Bronchial epithelial cell (primary cell): ENCODE data around the gene MPZL1. TPM values are rescaled to one million over a fixed set of nuclear protein-coding genes. Genes with fewer than 3 reads are reported as not detected.
A peak's percentile ranks its signal among the peaks of the same experiment; 100 is the strongest.

Experiments
- DNase-seq: peaks from one replicate; pipeline ENCODE4 v3.0.0-alpha.2; 2010; ENCODE audit warnings: low read depth
- FAIRE-seq: peaks from 2 replicates; lab custom pipeline; 2011; peaks lifted over from hg19 to GRCh38; lab: Jason Lieb, UNC
- H3K27me3 ChIP-seq: 2 replicates; pipeline ENCODE4 v1.5.1; 2011; ENCODE audit warnings: low read length; ENCODE audit not compliant: control insufficient read depth, insufficient read depth
- H3K36me3 ChIP-seq: 2 replicates; pipeline ENCODE4 v1.5.1; 2011; ENCODE audit warnings: low read length; ENCODE audit not compliant: control insufficient read depth, insufficient read depth
- H3K4me3 ChIP-seq: 2 replicates; pipeline ENCODE4 v1.5.1; 2011; ENCODE audit warnings: mild to moderate bottlenecking, low read depth, low read length, control low read depth
- total RNA-seq: library from RNA; depleted of rRNA; stranded (reverse); fragments of >200 nt; gene quantifications from 2 replicates; pipeline ENCODE4 v1.2.1, GENCODE V29; 2014
- TF ChIP-seq, protein P1 (sequence below): IDR thresholded peaks from 2 replicates; pipeline ENCODE4 v1.5.1; 2011; ENCODE audit warnings: mild to moderate bottlenecking, moderate library complexity, low read length, control low read depth, inconsistent platforms; ENCODE audit not compliant: insufficient read depth, severe bottlenecking

MPZL1 gene
- total RNA-seq, 1 donor from 2014 or later: 95.6 TPM

DNA sequence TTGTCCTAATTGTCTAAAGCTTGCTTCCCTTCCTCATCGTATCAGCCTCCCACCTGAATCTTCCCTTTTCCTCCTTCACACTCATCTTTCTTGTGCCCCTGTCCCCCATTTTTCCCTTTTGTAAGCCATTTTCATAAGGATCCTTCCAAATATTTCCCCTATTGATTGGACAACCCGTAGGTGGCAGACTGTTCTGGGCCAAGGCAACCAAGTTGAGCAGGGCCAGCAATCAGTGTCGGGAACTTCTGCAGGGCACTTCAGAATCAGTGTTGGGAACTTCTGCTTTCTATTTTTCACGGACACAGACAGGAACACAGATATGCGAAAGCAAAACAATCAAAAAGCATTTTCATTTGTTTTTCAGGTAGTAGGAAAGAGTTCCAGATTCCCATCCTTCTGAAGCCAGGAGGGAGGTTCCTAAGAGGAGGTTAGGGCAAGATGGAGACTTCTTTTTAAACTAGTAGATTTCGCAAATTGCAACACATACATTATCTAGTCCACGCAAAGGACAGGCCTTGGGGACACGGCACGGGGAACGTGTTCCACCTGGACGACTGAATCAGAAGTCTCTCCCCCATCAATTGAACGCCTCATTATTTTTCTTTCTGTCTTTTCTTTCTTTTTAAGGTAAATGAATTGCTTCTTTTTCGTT, 691 bp upstream of the MPZL1 start:
- DNase-seq (peak; percentile 68), FAIRE-seq (no peak)
- H3K4me3 ChIP-seq: peak overlapping the region; percentile 69
- TF ChIP-seq, protein P1, sequence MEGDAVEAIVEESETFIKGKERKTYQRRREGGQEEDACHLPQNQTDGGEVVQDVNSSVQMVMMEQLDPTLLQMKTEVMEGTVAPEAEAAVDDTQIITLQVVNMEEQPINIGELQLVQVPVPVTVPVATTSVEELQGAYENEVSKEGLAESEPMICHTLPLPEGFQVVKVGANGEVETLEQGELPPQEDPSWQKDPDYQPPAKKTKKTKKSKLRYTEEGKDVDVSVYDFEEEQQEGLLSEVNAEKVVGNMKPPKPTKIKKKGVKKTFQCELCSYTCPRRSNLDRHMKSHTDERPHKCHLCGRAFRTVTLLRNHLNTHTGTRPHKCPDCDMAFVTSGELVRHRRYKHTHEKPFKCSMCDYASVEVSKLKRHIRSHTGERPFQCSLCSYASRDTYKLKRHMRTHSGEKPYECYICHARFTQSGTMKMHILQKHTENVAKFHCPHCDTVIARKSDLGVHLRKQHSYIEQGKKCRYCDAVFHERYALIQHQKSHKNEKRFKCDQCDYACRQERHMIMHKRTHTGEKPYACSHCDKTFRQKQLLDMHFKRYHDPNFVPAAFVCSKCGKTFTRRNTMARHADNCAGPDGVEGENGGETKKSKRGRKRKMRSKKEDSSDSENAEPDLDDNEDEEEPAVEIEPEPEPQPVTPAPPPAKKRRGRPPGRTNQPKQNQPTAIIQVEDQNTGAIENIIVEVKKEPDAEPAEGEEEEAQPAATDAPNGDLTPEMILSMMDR: peak; percentile 41
- H3K27me3 ChIP-seq: no peaks in the 10 kb centered on the region
- no peaks in the 10 kb centered on the region for H3K36me3 ChIP-seq

DNA sequence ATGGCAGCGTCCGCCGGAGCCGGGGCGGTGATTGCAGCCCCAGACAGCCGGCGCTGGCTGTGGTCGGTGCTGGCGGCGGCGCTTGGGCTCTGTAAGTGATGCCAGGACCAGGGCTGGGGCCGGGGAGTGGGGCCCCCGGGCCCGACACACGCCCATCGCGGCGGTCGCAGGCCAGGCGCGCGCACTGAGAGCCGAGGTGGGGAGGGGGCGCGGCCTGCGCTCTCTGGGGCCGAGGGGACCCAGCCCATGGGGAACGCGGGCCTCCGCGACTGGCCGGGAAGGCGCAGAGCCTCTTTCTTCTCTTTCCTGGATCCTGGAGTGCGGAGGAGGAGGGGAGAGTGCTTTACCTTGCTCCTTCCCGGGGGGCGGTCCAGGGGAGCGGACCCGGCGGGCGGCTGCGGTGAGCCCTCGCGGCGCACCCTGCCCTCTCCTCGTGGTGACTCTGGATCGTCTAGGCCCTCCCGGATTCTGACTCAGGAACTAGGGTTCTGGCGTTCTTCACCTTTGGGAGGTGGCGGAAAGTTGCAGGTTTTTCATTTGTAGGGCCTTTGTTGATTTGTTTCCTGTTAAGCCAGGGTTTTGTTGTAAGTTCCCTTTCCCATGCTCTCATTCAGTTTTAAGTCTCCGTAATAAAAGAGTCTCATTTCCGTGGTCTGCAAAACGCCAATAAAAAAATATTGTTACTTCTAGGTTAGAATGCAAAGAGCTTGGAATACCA, 529 bp downstream of the MPZL1 start:
- Histone ChIP-seq H3K4me3 (peak overlapping the region; percentile 69), H3K27me3 (no peaks in the 10 kb centered on the region), H3K36me3 (no peaks in the 10 kb centered on the region)
- TF ChIP-seq, protein P1: no peak
- peak; percentile 54 for DNase-seq
- no peak for FAIRE-seq

DNA sequence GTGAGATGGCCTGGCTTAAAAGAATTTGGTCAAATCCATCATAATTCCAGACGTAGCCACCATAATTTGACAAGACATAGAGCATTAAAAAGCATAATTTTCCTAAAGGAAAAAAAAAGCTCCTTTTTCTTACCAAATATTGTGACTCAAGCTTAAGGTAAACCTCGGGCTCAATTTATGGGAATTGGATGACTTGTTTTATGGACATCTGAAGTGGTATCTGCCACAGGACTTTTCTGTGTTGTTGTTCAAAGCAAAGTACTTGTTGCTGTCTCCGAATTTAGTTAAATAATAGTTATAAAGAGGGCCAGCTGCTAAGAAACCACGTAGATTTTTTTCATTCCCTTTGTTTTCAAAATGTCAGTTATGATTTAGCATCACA, 1.1 kb downstream of the MPZL1 start:
- DNase-seq: no peak

DNA sequence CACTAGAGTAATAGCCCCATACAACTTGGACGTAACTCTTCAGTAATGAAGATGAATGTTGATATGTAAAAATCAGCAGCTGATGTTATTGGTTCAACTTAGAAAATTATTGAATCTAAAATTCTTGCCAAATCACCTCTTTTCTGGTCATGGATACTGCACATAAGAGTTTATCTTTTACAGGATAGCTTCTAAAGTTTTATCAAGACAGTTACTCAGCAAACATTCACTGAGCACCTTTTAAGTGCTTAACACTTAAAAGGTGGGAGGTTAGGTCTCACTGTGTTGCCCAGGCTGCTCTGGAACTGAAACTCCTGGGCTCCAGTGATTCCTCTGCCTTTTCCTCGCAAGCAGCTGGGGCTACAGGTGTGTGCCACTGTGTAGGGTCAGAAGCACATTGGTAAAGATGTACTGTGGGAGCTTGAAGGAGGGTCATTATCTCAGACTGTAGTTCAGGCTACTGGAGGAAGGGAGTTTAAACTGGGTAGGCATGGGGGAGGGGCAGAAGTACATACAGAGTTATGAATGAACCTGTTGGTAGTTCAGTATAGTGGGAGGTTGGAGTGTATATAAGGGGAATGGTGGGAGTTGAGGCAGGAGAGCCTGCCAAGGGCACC, 2.0 kb downstream of the MPZL1 start:
- DNase-seq (no peak), FAIRE-seq (no peak)
- Histone ChIP-seq H3K36me3 (no peaks in the 10 kb centered on the region), H3K4me3 (no peak overlapping the region), H3K27me3 (no peaks in the 10 kb centered on the region)
- TF ChIP-seq, protein P1: no peak

More for the DNA sequence above, 1.1 kb downstream of the MPZL1 start:
- Histone ChIP-seq H3K27me3 (no peaks in the 10 kb centered on the region), H3K36me3 (no peaks in the 10 kb centered on the region), H3K4me3 (peak overlapping the region; percentile 69)
- TF ChIP-seq, protein P1: no peak
- no peak for FAIRE-seq

DNA sequence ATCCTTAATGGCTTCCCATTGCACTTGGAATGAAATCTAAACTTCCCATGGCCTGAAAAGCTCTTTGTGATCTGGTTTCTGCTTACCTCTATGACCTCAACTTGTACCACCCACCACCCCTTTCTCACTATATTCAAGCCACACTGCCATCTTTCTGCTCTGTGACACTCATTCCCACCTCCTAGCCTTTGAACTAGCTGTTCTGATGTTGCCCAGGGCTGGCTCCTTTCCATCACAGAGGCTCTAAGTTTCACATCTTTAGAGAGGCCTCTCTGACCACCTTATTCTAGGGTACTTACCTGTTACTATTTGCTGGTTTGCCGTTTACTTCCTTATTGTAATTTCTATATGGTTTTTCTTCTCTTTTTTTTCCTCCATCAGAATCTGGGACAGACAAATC, 4.2 kb downstream of the MPZL1 start:
- FAIRE-seq: no peak
- peaks cover 2% of the 10 kb centered on the region for H3K36me3 ChIP-seq
- no peaks in the 10 kb centered on the region for H3K27me3 ChIP-seq
- H3K4me3 ChIP-seq: no peak overlapping the region
- no peak for DNase-seq
- TF ChIP-seq, protein P1: no peak
